Right kidney (tissue), 1 donor: ENCODE results near the gene AP4M1.

Experiments
- DNase-seq: peaks from one replicate; pipeline ENCODE4 v3.0.0-alpha.2; 2016

The AP4M1 gene

DNA sequence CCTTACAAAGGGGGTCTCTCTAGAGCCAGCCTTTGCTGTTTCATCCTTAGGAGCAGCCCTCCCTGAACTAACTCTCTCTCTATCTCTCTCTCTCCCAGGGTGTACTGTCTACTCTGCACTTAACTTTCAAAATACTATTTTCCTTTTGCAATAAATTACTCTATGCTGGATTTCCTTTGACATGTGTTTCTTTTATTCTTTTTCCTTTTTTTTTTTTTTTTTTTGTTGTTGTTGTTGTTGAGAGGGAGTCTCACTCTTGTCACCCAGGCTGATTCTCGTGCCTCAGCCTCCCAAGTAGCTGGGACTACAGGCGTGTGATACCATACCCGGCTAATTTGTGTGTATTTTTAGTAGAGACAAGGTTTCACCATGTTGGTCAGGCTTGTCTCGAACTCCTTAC lies 18.5 kb upstream of the AP4M1 start:
- DNase-seq, result no peak

DNA sequence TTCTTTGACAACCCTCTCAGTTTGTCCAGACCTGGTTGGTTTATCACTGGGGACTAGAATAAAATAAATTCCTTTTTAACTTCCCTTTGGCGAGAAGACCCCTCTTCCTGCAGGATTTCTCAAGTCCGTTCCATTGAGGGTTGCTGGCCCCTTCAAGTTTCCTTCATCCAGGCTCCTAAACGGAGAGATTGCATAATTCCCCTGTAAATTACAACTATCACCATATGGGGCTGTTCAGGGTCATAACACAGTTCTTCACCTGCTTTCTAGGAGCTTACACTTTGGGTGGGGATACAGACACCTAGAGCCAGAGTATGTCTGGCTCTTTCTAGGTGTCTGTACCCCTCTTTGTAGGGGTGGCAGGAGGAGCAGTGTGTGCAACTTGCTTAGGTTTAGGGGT lies 15.9 kb upstream of the AP4M1 start:
- no peak for DNase-seq

GRCh38 chr7:100087055-100087750 lies 14.2 kb upstream of the AP4M1 start:
- DNase-seq, result no peak

GRCh38 chr7:100088095-100088620 lies 13.3 kb upstream of the AP4M1 start:
- DNase-seq, result no peak

DNA sequence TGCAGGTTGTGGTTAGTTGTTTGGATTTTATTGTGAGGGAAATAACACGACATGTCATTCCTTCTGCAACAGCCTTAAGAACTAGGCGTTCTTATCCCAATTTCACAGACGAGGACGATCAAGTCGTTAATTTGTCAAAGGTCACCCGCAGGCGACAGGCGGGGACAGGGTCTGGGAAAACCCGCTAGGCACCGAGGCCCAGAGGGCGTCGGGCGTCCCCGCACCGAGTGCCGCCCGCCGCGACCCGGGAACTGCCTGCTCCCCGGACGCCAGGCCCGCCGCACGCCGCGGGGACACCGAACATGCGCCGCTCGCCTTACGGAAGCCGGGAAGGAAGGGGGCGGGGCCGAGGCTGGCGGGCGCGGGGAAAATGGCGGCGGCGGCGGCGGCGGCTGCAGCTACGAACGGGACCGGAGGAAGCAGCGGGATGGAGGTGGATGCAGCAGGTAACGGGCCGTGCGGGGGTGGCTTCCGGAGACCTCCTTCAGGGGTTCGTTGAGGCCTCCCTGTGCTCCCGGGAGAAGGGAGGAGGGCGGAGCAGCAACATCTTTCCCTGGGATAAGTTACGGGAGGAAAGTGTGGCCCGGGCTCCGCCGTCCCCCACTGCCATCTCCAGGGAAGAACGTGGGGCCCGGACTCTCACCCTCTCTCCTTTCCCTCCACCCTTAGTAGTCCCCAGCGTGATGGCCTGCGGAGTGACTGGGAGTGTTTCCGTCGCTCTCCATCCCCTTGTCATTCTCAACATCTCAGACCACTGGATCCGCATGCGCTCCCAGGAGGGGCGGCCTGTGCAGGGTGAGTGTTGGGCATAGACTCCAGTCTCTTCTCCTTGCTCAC lies 12.6 kb upstream of the AP4M1 start, which contains the start of gene COPS6:
TSS of gene COPS6 (plus strand) at position 349 of the 837 bp plus-strand sequence. CDS start at position 371, 22 bp downstream.
- peak; percentile 91 for DNase-seq

GRCh38 chr7:100089458-100090196 lies 11.8 kb upstream of the AP4M1 start:
- DNase-seq, result no peak

- DNase-seq, result no peak
Observed at GRCh38 chr7:100090527-100091410, 10.7 kb upstream of the AP4M1 start.

DNA sequence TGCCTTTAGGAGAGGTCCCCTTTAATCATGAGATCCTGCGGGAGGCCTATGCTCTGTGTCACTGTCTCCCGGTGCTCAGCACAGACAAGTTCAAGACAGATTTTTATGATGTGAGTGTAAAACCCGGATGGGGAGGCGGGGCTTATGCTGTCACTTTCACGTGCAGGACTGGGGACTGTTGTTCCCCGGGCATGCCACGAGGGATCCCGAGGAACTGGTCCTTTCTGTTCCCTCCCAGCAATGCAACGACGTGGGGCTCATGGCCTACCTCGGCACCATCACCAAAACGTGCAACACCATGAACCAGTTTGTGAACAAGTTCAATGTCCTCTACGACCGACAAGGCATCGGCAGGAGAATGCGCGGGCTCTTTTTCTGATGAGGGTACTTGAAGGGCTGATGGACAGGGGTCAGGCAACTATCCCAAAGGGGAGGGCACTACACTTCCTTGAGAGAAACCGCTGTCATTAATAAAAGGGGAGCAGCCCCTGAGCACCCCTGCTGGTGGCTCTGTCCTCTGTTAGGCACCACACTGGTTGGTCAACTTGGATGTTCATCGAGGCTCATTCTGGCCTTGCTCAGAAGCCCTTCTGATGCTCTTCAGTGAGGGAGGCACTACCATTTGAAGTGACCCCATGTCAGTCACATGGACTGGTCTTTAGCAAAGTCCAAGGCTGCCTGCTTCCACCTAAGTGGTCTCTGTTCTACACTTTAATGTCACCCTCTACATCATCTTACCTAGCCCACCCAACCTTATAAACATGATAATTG lies 9.8 kb upstream of the AP4M1 start:
- no peak for DNase-seq

GRCh38 chr7:100093054-100093453 lies 8.4 kb upstream of the AP4M1 start:
- DNase-seq, result no peak

DNA sequence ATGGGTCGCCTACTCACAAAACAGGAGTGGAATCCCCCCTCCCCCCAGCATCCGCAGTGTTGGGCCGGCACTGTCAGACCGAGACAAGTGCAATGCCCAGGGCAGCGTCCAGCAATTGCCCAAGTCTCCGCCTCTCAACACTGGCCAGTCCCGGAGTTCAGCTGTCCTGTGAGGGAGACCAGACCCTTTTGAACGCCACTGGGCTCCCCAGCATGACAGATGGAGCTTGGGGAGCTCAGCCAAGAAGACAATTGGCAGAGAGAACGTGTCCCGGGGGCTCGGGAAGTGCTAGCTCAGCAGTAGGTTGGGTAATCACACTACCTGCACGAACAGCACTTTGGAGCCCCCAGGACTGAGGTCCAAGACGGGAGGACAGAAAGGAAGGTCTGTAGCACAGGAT lies 7.9 kb upstream of the AP4M1 start:
- no peak for DNase-seq

DNA sequence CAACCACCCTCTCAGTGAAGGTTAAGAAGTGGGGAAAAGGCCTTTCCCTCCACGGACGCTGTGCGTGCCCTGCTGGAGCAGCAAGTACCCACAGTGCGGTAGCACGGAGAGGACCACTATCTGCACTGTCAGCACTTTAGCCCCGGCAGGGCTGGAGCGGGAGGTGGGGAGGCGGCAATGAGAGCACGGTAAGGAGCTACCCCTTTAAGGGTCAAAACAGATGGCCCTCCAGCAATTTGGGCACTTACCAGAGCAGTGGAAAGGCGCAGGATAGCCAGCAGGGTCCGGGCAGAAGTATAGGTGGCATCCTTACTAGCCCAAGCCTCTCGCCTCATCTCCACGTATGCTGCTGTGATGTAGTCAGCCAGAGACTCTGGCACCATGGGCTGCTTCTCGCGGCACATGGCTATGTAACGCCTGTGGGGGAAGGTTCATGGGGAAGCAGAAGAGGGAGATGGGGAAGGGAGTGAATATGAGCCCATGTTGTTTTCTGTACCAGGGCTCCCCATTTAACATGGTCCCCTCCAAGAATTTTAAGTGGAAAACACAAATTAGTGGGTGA lies 7.4 kb upstream of the AP4M1 start:
- DNase-seq, result no peak

DNA sequence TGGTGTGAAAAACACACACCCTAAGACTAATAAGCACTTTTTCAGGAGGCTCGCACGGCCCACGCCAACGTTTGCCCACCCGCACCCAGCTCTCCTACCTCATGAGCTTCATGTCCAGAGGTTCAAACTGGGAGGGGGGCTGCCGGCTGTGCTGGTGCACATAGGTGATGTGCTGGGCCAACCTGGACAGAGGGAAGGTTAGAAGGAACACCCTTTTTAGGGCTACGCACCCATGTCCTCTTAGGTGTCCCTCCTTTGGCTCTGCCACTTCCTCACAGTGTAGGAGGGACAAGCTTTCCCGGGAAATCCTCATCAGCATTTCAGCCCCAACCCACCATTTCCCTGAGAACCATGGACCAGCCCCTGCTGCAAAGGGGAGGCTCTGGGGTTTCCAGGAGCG lies 6.2 kb upstream of the AP4M1 start:
- DNase-seq, result no peak

DNA sequence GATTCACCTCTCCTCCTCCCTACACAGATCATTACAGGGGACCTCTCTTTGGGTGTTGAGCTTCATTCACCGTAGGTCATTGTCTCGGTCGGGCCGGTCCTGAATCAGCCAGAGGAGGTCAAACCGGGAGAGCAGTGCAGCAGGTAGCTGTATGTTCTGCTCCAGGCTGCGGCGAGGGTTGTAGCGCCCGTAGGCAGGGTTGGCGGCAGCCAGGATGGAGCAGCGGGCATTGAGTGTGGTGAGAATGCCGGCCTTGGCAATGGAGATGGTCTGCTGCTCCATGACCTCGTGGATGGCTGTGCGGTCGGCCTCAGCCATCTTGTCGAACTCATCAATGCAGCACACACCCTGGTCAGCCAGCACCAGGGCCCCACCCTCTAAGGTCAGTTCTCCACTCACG lies 5.7 kb upstream of the AP4M1 start:
- no peak for DNase-seq

DNA sequence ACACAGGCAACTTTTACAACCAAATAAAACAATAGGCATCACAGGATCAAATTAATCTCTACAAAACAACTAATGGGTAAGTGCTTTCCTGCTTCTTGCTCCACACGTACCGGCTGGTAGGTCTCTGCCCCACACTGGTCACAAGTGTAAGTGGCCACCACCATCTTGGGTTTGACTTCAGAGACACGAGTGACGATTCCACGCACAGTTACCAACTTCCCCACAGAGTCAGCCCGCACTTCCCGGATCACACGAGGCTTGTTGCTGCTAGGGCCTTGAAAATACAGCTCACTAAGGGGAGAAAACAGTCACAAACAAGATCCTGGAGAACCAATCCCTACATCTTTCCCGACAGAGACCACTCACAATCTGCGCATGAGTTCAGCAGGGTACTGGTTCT lies 2.5 kb upstream of the AP4M1 start:
- no peak for DNase-seq

- DNase-seq, result no peak
Observed at GRCh38 chr7:100099452-100099851, 2.0 kb upstream of the AP4M1 start.

DNA sequence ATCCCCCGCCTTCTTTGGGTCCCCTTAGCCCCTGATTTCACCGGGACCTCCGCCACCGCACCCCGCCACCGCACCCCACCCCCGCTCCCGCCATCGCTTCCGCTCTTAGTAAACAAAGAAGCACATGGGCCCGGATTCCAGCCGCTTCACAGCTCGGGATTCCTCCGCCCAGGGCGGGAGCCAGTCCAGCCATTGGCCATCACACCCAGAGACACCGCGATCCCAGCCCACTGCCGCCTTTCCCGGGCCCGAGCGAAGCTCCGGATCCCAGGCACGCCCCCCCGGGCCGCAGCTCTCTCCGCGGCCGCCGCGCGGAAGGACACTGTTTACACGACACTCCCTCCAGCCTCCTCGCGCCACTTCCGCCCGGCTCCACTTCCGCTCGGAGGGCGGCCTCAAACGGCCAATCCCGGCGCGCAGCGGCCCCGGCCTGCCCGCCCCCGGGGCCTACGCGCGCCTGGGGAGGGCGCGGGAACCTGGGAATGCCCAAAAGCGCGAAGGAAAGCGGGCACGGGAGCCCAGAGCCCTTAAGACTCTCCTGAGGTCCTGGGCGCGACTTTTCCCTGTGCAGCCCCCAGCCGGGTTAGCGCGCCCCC lies 925 bp upstream of the AP4M1 start:
- peak; percentile 94 for DNase-seq

DNA sequence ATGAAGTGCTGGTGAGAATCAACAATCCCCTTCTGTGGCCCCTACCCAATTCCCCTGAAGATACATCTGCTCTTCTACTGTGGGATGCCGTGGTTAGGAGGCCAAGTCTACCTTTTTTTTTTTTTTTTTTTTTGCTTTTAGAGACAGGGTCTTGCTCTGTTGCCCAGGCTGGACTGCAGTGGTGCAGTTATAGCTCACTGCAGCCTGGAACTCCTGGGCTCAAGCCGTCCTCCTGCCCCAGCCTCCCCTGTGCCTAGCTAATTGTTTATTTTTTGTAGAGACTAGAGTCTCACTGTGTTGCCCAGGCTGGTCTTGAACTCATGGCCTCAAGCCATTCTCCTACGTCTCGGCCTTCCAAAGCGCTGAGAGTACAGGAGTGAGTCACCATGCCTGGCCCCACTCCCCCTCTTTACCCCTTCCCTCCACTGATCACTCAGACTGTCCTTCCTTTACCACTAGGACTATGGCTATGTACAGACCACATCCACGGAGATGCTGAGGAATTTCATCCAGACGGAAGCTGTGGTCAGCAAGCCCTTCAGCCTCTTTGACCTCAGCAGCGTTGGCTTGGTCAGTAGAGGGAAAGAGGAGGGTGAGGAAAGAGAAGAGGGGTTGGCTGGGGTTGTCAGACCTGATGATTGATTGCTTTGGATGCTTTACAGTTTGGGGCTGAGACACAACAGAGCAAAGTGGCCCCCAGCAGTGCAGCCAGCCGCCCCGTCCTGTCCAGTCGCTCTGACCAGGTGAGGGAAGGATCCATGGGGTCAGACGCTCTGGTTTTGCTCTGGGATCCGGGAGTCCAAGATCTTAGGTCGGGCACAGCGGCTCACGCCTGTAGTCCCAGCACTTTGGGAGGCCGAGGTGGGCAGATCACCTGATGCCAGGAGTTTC lies 1.8 kb downstream of the AP4M1 start:
- no peak for DNase-seq

DNA sequence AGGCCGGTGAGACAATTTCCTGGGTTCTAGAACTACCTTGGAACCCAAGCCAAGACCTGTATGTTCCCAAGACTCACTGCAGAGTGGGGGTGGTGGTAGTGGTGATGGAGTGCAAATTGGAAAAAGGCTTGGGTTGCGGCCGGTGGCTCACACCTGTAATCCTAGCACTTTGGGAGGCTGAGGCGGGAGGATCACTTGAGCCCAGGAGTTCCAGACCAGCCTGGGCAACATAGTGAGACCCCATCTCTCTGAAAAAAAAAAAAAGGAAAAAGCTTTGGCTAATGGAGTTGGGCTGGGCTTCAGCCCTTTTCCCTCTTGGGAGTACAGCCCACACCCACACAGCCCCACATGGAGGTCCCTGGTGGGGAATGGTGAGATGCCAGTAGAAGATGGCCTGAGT lies 4.1 kb downstream of the AP4M1 start:
- DNase-seq, result no peak

- no peak for DNase-seq
Observed at GRCh38 chr7:100106633-100107032, 5.2 kb downstream of the AP4M1 start.
